ENCODE data around the gene LAMB4.

DNA sequence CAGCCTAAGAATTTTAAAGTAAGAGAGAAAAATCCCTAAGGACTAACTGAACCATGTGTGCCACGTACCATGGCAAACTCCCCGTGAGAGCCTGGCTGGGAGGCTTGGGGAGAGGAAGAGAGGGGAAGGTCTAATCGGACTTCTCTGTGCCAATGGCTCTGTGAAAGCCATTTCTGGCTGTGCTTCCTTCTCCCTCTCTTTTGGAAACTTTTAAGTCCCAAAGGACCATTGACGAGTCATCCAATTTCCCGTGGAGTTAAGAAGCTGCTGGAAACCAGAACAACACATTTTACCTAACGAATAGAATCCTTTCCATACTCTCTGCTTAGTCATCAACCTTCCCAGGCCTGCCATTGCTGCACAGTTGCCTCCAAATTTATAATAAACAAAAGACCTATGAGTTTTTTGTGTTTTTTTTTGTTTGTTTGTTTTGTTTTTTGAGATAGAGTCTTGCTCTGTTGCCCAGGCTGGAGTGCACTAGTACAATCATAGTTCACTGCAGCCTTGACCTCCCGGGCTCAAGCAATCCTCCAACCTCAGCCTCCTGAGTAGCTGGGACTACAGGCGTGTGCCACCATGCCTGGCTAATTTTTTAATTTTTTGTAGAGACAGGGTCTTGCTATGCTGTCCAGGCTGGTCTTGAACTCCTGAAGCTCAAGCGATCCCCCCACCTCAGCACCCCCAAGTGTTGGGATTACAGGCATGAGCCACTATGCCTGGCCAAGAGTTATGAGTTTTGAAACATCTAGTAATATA lies 140.4 kb downstream of the LAMB4 start:
- no peak for TF ChIP-seq POLR2A (IDR thresholded peaks at IDR 0.05; ENCODE audit: control extremely low read depth in 1 of 2, low read depth in 2 of 2, low read length in 2 of 2)
- no peak for TF ChIP-seq CTCF (IDR thresholded peaks at IDR 0.05; ENCODE audit: control extremely low read depth in 1 of 3, insufficient read depth in 1 of 3, low read depth in 1 of 3, low read length in 3 of 3)
- TF ChIP-seq JUND (IDR thresholded peaks at IDR 0.05; ENCODE audit: low read length) = no peak
- no peak for TF ChIP-seq SUZ12 (IDR thresholded peaks at IDR 0.05; ENCODE audit: low read length)
- no peak for TF ChIP-seq SIX5 (IDR thresholded peaks at IDR 0.05; ENCODE audit: low read depth, low read length)
- TF ChIP-seq EP300 (IDR thresholded peaks at IDR 0.05; ENCODE audit: borderline replicate concordance in 1 of 2, low read depth in 2 of 2, low read length in 2 of 2) = no peak
- TF ChIP-seq, protein P1, sequence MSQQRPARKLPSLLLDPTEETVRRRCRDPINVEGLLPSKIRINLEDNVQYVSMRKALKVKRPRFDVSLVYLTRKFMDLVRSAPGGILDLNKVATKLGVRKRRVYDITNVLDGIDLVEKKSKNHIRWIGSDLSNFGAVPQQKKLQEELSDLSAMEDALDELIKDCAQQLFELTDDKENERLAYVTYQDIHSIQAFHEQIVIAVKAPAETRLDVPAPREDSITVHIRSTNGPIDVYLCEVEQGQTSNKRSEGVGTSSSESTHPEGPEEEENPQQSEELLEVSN (IDR thresholded peaks at IDR 0.05) = no peak
- no peak for TF ChIP-seq EGR1 (IDR thresholded peaks at IDR 0.05; ENCODE audit: borderline replicate concordance, low read depth, low read length)
- TF ChIP-seq, protein P2, sequence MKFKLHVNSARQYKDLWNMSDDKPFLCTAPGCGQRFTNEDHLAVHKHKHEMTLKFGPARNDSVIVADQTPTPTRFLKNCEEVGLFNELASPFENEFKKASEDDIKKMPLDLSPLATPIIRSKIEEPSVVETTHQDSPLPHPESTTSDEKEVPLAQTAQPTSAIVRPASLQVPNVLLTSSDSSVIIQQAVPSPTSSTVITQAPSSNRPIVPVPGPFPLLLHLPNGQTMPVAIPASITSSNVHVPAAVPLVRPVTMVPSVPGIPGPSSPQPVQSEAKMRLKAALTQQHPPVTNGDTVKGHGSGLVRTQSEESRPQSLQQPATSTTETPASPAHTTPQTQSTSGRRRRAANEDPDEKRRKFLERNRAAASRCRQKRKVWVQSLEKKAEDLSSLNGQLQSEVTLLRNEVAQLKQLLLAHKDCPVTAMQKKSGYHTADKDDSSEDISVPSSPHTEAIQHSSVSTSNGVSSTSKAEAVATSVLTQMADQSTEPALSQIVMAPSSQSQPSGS (IDR thresholded peaks at IDR 0.05; ENCODE audit: low read length) = no peak

All from H1 (cell line).